GM23338 (cell line): Measurements from ENCODE around the gene GALNT14.

Source experiments
- CREB1 ChIP-seq: fragments of 250-450 bp; sonication (Bioruptor Pico); IDR thresholded peaks from 2 replicates; pipeline ENCODE4 v1.5.0; 2020; ENCODE audit warnings: low read depth, mild to moderate bottlenecking, moderate library complexity
- CTCF ChIP-seq, 2 experiments: fragments of 200-600 bp in 1 of 2; sonication (generic) in 1 of 2; conservative IDR thresholded peaks; 2 replicates each; pipeline versions ENCODE4 v1.5.1 to v1.6.1; 2016 to 2017; ENCODE audit warnings: antibody characterized with exemption in 2 of 2, low read depth in 2 of 2, mild to moderate bottlenecking in 2 of 2, moderate library complexity in 1 of 2
- ETS1 ChIP-seq: IDR thresholded peaks from 2 replicates; pipeline ENCODE4 v1.6.1; 2016; ENCODE audit warnings: antibody characterized with exemption
- EZH2 ChIP-seq: fragments of 200-600 bp; sonication (generic); IDR thresholded peaks from one replicate; pipeline ENCODE4 v1.8.0; 2017; ENCODE audit warnings: antibody characterized with exemption, mild to moderate bottlenecking, low read depth; ENCODE audit not compliant: unreplicated experiment
- EZH2phosphoT487 ChIP-seq: fragments of 200-600 bp; sonication (generic); IDR thresholded peaks from one replicate; pipeline ENCODE4 v1.8.1; 2018; ENCODE audit warnings: antibody characterized with exemption; ENCODE audit not compliant: unreplicated experiment
- JUNB ChIP-seq: IDR thresholded peaks from one replicate; pipeline ENCODE4 v1.6.1; 2016; ENCODE audit warnings: antibody characterized with exemption; ENCODE audit not compliant: unreplicated experiment
- NANOG ChIP-seq: IDR thresholded peaks from 2 replicates; pipeline ENCODE4 v1.6.1; 2016; ENCODE audit warnings: antibody characterized with exemption, borderline replicate concordance
- POLR2AphosphoS5 ChIP-seq: IDR thresholded peaks from 2 replicates; pipeline ENCODE4 v1.6.1; 2016; ENCODE audit warnings: antibody characterized with exemption, low read depth
- ZNF114 ChIP-seq: fragments of 250-450 bp; sonication (Bioruptor Pico); IDR thresholded peaks from 2 replicates; pipeline ENCODE4 v1.5.0; 2020; ENCODE audit warnings: mild to moderate bottlenecking, moderate library complexity
- ZNF331 ChIP-seq: fragments of 250-450 bp; sonication (Bioruptor Pico); IDR thresholded peaks from 2 replicates; pipeline ENCODE4 v1.5.0; 2020; ENCODE audit warnings: low read depth, mild to moderate bottlenecking, moderate library complexity
- ZNF462 ChIP-seq: fragments of 250-450 bp; sonication (Bioruptor Pico); IDR thresholded peaks from 2 replicates; pipeline ENCODE4 v1.5.0; 2020; ENCODE audit warnings: mild to moderate bottlenecking, moderate library complexity
- TF ChIP-seq, protein P1 (sequence below): IDR thresholded peaks from one replicate; pipeline ENCODE4 v1.6.1; 2018; ENCODE audit warnings: antibody characterized with exemption; ENCODE audit not compliant: unreplicated experiment

DNA sequence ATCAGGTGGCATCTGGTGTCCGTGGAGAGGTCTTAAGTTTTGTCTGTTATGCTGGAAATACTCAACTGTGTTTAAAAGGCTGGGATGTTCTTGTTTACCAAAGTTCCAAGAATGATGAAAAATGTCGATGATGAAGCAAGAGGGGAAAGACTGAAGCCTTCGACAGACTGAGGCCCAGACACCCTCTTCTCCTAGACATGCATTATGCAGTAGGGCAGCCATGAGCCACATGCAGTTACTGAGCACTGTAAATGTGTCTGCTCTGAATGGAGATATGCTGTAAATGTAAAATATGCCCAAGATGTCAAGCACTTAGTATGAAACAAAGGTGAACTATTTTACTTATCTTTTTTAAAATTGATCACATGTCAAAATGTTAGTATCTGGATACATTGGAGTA is 163.1 kb downstream of the GALNT14 start:
- TF ChIP-seq ZNF462 (no peak), POLR2AphosphoS5 (no peak), CTCF (conservative IDR thresholded peaks at IDR 0.05; ENCODE audit: low read depth in 2 of 2) (no peak), EZH2phosphoT487 (no peak), ZNF114 (CRISPR knock-in tag) (no peak), EZH2 (no peak), ETS1 (no peak), JUNB (no peak), CREB1 (no peak), NANOG (no peak), ZNF331 (CRISPR knock-in tag) (no peak)
- TF ChIP-seq, protein P1, sequence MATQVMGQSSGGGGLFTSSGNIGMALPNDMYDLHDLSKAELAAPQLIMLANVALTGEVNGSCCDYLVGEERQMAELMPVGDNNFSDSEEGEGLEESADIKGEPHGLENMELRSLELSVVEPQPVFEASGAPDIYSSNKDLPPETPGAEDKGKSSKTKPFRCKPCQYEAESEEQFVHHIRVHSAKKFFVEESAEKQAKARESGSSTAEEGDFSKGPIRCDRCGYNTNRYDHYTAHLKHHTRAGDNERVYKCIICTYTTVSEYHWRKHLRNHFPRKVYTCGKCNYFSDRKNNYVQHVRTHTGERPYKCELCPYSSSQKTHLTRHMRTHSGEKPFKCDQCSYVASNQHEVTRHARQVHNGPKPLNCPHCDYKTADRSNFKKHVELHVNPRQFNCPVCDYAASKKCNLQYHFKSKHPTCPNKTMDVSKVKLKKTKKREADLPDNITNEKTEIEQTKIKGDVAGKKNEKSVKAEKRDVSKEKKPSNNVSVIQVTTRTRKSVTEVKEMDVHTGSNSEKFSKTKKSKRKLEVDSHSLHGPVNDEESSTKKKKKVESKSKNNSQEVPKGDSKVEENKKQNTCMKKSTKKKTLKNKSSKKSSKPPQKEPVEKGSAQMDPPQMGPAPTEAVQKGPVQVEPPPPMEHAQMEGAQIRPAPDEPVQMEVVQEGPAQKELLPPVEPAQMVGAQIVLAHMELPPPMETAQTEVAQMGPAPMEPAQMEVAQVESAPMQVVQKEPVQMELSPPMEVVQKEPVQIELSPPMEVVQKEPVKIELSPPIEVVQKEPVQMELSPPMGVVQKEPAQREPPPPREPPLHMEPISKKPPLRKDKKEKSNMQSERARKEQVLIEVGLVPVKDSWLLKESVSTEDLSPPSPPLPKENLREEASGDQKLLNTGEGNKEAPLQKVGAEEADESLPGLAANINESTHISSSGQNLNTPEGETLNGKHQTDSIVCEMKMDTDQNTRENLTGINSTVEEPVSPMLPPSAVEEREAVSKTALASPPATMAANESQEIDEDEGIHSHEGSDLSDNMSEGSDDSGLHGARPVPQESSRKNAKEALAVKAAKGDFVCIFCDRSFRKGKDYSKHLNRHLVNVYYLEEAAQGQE, result no peak
